ENCODE results near the gene MAML3.

The MAML3 gene

GRCh38 chr4:139915037-139915436, 238.9 kb downstream of the MAML3 start:
- no peak for FAIRE-seq

DNA sequence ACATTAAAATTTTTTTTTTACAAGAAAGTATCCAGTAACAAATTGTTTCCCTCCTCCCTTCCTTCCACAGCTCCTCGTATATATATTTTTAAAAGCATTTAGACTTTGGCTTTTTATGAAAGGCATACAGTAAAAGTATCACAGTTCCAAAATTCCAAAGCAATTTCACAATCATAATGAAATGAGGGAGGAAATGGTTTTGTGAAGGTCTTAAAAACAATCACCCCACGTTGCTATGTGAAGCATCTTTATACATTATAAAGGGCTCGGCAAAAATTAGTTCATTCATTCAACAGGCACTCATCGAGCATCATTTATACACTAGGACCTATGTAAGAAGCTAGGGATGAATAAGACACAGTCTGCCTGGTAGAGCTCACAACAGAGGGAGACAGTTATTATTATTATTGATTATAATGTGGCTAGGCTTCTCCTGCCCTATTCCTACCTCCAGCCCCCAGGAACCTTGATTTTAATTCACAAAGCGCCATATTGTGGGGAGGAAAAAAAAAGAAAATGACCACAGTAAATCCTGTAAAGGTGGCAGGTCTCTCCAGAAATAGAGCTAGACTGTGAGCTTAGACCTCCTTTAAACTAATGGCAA, 239.9 kb downstream of the MAML3 start:
- FAIRE-seq, result no peak

- FAIRE-seq, result no peak
Observed at GRCh38 chr4:139913398-139913990, 240.5 kb downstream of the MAML3 start.

GRCh38 chr4:139912445-139912844, 241.5 kb downstream of the MAML3 start:
- no peak for FAIRE-seq

- no peak for FAIRE-seq
Observed at GRCh38 chr4:139910106-139910505, 243.9 kb downstream of the MAML3 start.

GRCh38 chr4:139908636-139909437, 245.1 kb downstream of the MAML3 start:
- FAIRE-seq, result no peak

- no peak for FAIRE-seq
Observed at GRCh38 chr4:139907001-139907809, 246.8 kb downstream of the MAML3 start.

GRCh38 chr4:139905489-139905888, 248.5 kb downstream of the MAML3 start:
- FAIRE-seq, result no peak

DNA sequence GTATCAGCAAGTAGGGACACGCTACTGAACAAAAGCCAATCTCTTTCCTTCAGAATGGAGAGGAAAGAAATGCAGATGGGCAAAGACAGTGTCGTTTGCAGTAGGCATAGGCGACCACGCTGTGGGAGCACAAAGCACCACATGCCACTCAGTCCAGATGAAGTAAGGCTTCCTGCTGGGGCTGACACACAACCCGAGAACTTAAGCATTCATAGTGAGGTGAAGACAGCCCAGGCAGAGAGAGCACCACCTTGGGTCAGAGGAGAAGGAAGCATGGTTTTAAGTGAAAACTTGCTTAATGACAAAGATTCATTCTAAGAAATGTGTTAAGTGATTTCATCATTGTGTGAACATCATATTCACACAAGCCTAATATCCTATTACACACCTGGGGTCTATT, 249.6 kb downstream of the MAML3 start:
- no peak for FAIRE-seq

DNA sequence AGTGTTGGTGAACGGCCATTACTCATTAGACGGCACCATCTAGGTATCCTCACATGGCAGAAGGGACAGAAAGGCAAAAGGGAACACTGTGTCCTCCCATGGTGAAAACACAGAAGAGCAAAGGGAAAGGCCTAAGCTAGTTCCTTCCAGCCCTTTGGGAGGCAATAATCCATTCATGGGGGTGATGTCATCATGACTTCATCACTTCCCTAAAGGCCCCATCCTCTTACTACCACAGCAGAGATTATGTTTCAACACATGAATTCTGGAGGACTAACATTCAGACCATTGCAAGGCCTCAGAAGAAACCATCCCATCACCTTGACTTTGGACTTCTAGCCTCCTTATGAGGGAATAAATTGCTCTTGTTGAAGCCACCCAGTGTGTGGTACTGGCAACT, 250.1 kb downstream of the MAML3 start:
- FAIRE-seq, result no peak

DNA sequence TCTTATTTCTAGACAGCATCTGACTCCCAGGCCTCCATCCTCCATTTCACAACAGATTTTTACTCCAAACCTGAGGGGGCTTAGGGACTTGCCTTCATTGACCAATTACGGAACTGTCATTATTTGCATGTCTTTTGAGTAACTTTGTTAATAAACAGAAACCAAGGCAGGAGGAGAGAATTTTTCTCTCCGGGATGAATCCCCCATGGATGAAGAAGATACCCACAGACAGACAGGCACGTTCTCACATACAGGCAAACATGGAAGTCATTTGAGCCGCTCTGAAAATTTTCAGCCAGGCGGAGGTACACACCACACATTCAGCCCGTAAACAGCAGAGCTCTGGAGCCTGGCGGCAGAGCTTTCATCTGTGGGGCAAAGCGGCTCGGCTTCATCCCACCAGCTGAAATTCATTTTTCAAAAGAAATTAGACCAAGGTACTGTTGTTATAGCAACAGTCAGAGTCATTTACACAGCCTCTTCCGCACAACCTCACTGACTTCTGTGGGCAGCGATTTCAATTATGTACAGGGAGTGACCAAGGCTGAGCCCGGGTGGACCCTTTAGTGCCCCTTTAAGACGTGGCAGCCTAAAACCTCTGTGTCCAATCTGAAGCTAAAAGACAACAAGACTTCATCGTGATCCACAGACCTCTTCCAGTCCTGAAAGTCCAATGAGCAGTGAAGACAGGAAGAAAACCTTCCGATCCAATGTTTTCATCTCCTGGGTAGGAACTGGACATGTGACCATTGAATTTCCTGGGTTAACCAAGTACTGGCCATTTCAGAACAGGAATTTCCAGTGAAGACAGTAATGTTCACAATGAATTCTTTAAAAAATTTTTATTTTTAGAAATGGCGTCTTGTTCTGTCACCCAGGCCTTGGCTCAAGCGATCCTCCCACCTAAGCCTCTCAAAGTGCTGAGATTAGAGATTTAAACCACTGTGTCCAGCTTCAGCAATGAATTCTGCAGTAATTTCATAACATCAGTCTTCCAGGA, 251.4 kb downstream of the MAML3 start:
- no peak for FAIRE-seq

DNA sequence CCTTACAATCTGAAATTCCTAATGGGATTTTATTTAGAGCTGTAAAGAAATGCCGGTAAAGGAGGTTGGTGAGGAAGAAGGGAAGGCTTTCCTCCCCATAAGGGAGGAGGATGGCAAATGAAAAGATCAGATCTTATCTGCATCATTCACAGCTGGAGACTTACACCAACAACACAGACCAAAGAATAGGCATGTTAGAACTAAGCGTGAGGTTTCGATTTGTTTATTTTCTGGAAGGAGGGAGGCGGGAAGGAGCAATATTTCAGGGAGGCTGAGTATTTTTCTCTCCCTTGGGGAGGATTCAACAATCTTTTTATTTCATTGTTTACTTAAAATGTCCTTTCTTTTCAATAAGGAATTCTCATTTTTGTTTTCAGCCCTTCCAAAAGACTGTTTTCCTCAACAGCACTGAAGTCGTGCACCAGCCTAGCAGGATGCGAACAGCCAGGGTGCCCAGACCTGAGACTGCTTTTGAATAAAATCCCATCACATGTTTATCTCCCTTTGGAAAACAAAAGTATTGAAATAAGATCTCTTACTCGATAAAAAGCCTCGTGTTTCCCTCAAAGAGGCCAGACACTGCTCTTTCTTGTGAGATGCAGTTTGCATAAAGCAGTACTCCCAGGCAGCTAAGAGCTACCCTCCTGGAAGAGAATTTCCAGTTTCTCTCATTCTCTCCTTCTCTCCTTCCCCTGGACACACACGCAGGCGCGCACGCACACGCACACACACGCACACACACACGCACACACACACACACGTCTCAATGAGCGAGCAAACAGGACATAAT, 252.3 kb downstream of the MAML3 start:
- no peak for FAIRE-seq

DNA sequence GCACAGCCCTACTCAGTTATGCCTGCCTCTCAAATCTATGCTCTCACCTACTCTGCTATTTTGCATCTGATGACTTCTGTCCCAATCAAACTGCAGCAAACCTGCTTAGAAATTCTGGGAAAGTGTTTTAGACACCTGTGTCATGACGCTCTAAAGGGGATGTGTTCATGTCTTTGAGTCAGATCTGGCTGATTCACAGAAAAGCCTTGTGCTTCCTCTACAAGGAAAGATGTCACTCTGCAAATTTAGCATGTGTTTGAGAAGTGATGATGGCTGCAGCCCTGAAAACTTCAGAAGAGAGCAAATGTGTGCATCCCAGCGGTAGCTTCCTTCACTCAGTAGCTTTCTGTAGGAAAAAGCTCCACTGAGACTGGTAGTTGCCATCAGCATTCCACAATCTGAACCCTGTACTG, 253.0 kb downstream of the MAML3 start:
- no peak for FAIRE-seq

- no peak for FAIRE-seq
Observed at GRCh38 chr4:139899346-139899745, 254.6 kb downstream of the MAML3 start.

- FAIRE-seq, result no peak
Observed at GRCh38 chr4:139898293-139898692, 255.7 kb downstream of the MAML3 start.

GRCh38 chr4:139896091-139896604, 257.8 kb downstream of the MAML3 start:
- no peak for FAIRE-seq

- FAIRE-seq, result no peak
Observed at GRCh38 chr4:139893801-139894200, 260.2 kb downstream of the MAML3 start.

GRCh38 chr4:139892973-139893736, 260.8 kb downstream of the MAML3 start:
- FAIRE-seq, result no peak

DNA sequence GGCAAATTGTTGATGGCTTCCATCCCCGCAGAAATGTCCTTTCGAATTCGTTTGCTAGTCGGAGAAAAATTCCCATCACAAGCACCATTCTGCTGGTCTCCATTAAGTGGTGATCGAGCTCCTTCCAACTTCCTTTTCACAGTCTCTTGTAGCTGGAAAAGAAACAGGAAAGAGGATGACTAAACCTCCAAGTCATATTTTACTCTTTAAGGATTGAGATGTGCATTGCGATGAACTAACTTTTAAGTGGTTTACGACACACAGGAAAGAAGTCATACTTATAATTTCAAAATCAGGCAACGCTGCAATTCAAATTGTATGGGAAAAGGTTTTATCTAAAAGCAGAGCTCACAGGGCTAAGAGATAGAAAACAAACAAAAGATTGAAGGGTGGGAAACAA, 263.2 kb downstream of the MAML3 start:
- FAIRE-seq, result no peak

DNA sequence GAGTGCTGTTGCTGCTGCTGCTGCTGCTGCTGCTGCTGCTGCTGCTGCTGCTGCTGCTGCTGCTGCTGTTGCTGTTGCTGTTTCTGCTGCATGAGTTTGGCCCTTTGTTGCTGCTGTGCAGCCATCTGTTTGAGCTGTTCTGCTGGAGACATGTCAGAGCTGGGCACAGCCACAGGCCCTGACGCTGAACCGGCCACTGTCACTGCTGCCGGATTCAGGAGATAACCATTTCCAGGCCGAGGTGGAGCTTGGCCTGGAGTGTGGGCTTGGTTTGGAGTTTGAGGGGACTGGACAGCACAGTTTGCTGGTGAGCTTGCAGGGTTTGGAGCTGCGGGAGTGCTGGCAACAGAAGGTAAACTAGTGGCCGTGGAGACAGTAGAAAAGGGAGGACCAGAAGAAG, 264.1 kb downstream of the MAML3 start:
- FAIRE-seq, result no peak

Data from TTC549 (cell line).